ENCODE data around the gene SPATA21. TPM values are rescaled to one million over a fixed set of nuclear protein-coding genes. Genes with fewer than 3 reads are reported as not detected.

Gene SPATA21
- total and polyA plus RNA-seq, 5 donors from 2014 or later: not detected

Other genes with a start within 250 kb of the SPATA21 start
- 10.4 TPM for gene ARHGEF19, start 224.8 kb downstream of the SPATA21 start, total RNA-seq
- gene ARHGEF19, start 224.8 kb downstream of the SPATA21 start, polyA plus RNA-seq: 1 to 10 TPM; 5.6 to 8.5 (median 8.1) TPM
- gene CPLANE2, start 200.2 kb downstream of the SPATA21 start, total RNA-seq: 7.5 TPM
- gene CPLANE2, start 200.2 kb downstream of the SPATA21 start, polyA plus RNA-seq: 1 to 10 TPM; 1.2 to 3.3 (median 1.4) TPM
- 22.0 TPM for gene FBXO42, start 84.9 kb downstream of the SPATA21 start, total RNA-seq
- gene FBXO42, start 84.9 kb downstream of the SPATA21 start, polyA plus RNA-seq: 10 to 100 TPM; 13.5 to 23.2 (median 21.5) TPM
- 136 TPM for gene SZRD1, start 70.2 kb downstream of the SPATA21 start, total RNA-seq
- 10 to 100 TPM; 36.9 to 54.5 (median 44.6) TPM for gene SZRD1, start 70.2 kb downstream of the SPATA21 start, polyA plus RNA-seq
- gene NECAP2, start 3.3 kb upstream of the SPATA21 start, total RNA-seq: 147 TPM
- gene NECAP2, start 3.3 kb upstream of the SPATA21 start, polyA plus RNA-seq: 100 to 1,000 TPM; 276 to 323 (median 303) TPM
- 3,278 TPM for gene RNU1-1, start 76.9 kb upstream of the SPATA21 start, total RNA-seq
- gene RNU1-1, start 76.9 kb upstream of the SPATA21 start, polyA plus RNA-seq: 10 to 100 TPM in 1 of 4 donors, not detected in 3; 23.7 TPM
- gene NBPF1, start 176.1 kb upstream of the SPATA21 start, total RNA-seq: 13.0 TPM
- gene NBPF1, start 176.1 kb upstream of the SPATA21 start, polyA plus RNA-seq: 1 to 10 TPM in 3 of 4 donors, under 1 TPM in 1; 0.49 to 3.7 (median 2.1) TPM
- 3,278 TPM for gene RNU1-3, start 229.5 kb upstream of the SPATA21 start, total RNA-seq
- gene RNU1-3, start 229.5 kb upstream of the SPATA21 start, polyA plus RNA-seq: 10 to 100 TPM in 1 of 4 donors, not detected in 3; 23.7 TPM